SH-SY5Y (cell line): ENCODE results near the gene COLEC12.

Experiments used
- GATA2 ChIP-seq: IDR thresholded peaks from 2 replicates; pipeline ENCODE4 v1.6.1; 2011; ENCODE audit warnings: mild to moderate bottlenecking, low read depth, low read length
- GATA3 ChIP-seq: IDR thresholded peaks from 2 replicates; pipeline ENCODE4 v1.6.1; 2011; ENCODE audit warnings: low read depth, mild to moderate bottlenecking, low read length, moderate library complexity

GRCh38 chr18:486929-487740, 13.4 kb downstream of the COLEC12 start:
- no peak for TF ChIP-seq GATA3
- TF ChIP-seq GATA2, result no peak
